Superior temporal gyrus (tissue), 1 donor: ENCODE results near the gene MALRD1.

Experiments used
- DNase-seq: peaks from one replicate; pipeline ENCODE4 v3.0.0-alpha.2; 2016; ENCODE audit errors: extremely low spot score

The MALRD1 gene

DNA sequence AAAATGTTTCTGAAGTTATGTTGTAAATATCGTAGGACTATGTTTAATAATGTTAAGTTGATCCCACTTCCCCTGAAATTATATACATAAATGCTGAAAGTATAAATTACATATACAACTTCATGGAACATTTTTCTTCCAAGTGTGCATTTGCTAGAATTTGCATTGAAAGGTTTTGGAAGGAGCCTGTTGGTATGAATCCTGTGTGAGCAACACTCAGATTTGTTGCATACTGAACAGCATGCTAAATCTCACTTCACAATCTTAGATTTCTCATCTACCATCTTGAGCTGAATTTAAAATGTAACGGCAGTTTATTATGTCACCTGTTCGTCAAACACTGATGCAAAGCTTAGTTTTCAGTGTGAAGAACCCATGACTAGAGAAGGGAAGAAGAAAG, 172.6 kb downstream of the MALRD1 start:
- no peak for DNase-seq

DNA sequence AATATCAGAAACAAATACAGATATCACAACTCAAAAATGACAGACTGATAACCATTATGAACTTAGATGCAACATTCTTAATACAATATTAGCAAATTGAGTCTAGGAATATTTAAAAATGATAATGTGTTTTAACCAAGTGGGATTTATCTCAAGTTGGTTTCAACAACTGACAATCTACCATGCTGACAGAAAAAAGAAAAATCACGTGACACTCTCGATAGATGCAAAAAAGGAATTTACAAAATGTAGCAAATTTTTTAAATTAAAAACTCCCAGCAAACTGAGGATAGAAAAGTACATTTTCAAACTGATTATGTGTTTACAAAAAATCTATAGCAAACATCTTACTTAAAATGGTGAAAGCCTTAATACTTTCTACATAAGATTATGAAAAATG, 177.4 kb downstream of the MALRD1 start:
- DNase-seq, result no peak

GRCh38 chr10:19231034-19231433, 182.4 kb downstream of the MALRD1 start:
- no peak for DNase-seq

GRCh38 chr10:19245889-19246752, 197.5 kb downstream of the MALRD1 start:
- DNase-seq, result no peak

DNA sequence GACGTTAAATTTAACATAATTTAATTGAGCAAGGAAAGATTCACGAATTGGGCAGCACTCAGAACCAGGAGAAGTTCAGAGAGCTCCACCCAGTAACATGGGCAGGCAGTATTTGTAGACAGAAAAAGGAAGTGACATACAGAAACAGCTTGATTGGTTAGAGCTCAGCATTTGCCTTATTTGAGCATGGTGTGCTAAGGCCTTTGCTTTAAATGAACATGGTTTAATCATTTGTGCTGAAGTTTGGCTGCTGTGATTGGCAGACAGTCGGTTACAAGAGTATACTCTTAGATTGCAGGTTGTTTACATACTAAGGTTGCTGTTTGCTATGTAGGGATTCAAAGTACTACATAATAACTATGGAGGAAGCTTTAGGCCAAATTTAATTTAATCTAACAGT, 199.2 kb downstream of the MALRD1 start:
- no peak for DNase-seq

DNA sequence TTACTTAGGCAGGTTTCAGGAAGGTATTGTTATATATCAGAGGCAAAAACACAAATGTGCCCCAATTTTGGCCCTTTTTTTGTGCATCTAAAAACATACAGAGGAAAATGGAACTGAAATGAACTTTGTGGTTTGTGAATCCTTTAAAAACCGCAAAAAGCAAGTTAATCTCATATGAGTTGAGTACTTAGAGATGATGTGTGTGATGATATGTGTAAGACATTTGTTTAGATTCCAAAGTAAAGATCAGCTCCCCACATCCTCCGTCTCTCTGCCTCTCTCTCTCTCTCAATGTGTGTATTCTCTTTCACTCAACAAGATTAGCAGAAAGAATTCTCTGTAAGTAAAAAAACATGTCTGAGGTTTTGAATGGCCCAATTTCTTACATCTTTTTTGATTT, 201.9 kb downstream of the MALRD1 start:
- no peak for DNase-seq

DNA sequence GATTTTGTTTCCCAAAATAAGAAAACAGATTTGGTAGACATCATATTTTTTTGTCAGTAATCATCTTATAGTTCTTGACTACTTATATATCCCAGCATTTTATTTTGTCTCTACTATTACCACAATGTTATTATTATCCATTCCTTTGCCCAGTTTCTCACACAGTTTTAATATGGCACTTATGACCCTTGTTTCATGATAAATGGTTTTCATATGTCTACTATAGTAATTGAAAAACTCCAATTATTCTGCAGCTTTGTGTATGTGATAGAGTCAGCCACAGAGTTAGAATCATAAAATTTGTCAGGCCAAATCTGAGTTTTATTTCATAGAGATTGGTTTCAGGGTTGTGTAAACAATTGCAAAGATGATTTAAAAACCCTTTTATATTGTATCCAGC, 203.9 kb downstream of the MALRD1 start:
- no peak for DNase-seq

GRCh38 chr10:19256331-19256730, 207.7 kb downstream of the MALRD1 start:
- no peak for DNase-seq

DNA sequence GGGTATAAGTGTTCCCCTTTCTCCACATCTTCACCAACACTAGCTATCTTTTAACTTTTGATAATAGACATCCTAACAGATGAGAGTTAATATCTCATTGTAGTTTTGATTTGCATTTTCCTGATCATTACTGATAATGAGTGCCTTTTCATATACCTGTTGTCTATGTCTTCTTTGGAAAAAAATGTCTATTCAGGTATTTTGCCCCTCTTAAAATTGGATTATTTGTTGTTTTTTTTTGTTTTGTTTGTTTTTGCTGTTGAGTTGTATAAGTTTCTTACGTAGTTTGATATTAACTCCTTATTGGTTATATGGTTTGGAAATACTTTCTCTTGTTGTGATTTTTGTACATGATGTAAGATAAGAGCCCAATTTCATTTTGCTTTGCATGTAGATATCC, 214.7 kb downstream of the MALRD1 start:
- DNase-seq, result no peak

DNA sequence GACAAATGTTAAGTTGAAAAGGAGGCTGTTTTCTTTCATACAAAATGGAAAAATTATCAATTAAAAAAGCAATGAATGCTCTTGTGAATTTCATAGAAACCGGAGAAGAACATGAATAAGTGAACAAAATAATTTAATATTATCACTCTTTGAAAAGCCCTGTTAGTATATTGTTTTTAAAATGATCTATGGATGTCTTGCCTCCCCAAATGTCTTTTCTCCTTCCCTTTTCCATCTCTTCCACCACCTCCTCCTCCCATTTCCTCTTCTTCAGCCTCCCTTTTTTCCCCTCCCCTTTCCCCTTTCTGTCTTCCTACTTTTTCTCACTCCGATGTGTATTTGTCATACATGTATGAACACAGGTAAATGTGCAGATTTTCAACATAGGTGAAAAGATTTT, 234.7 kb downstream of the MALRD1 start:
- no peak for DNase-seq

DNA sequence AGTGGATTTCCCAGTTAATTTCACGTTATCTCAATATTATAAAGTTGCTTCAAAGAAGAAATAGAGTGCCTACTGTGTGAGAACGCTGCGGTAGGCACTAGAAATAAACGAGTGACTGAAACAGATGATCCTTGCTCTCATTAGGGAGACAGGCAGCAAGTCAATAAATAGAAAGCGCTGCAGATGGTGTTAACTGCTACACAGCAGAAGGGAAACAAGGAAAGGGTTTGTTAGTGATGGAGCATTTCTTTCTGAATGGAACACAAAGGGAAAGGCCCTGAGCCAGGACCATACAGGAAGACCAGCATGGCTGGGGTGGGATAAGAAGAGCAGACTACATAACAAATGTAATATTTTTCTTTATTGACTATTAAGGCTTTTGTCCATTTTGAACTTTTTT, 235.2 kb downstream of the MALRD1 start:
- DNase-seq, result no peak

GRCh38 chr10:19290770-19291169, 242.2 kb downstream of the MALRD1 start:
- no peak for DNase-seq

DNA sequence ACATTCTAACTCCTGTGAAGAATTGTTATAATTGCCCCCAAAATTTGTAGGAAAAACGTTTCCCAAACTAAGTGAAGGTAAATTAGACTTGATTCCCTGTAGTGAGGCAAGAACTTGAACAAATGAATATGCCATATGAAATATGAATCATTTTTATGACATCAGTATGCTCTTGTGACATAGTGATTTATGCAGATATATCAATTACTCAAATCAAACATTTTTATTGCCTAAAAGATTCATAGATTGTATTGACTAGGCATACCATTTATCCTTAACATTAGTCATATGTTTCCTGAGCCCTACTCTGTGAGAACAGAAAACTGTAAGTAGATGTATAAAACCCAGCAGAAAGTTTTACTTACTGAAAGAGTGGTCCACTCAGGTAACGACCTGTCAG, 245.6 kb downstream of the MALRD1 start:
- no peak for DNase-seq

DNA sequence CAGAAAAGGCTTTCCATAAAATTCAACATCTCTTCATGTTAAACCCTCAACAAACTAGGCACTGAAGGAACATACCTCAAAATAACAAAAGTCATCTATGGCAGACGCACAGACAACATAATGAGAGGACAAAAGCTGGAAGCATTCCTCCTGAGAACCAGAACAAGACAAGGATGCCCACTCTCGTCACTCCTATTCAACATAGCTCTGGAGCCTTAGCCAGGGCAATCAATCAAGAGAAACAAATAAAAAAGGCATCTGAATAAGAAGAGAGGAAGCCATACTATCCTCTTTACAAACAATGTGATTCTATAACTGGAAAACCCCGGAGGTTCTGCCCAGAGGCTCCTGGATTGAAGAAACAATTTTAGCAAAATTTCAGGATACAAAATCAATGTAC, 251.0 kb downstream of the MALRD1 start:
- no peak for DNase-seq

DNA sequence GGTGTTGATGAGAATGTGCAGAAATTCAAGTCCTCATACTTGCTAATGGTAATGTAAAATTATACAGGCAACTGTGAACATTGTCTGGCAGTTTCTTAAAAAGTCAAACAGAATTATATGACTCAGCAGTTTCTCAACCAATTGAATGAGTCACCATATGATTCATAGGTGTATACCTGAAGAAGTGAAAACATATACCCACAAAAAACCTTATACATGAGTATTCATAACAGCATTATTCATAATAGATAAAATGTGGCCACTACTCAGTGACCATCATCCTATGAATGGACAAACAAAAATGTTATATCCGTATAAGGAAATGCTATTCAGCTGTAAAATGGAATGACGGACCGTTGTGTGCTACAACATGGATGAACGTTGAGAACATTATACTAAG, 253.5 kb downstream of the MALRD1 start:
- DNase-seq, result no peak

- no peak for DNase-seq
Observed at GRCh38 chr10:19310066-19310465, 261.5 kb downstream of the MALRD1 start.

DNA sequence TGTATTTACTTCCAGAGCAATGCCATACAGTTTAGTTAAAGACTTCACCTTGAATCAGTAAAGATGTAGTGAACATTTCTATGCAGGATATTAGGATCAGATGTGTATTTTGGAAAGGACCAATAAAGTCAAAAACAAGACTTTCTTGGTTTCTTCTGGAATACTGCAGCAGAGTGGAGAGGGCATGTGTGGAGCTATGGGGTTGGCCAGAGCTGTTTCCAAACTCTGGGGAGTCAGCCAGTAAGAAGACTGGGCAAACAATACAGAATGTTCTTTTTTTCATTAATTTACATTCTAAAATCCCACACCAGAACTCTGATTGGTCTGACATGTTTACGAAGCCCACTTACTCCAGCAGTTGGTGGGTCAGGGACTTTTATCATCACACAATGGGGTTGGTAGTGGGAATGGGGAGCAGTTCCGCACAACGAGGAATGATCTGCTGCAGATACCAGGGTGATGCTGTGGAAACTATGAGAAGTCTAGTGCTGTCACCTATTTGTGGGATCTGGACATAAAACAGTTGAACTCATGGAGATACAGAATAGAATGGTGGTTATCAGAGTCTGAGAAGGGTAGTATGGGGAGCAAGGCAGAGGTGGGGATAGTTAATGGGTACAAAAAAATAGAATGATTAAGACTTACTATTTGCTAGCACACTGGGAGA, 267.7 kb downstream of the MALRD1 start:
- DNase-seq, result no peak

GRCh38 chr10:19317952-19318351, 269.4 kb downstream of the MALRD1 start:
- DNase-seq, result no peak

- no peak for DNase-seq
Observed at GRCh38 chr10:19325581-19325980, 277.0 kb downstream of the MALRD1 start.

- no peak for DNase-seq
Observed at GRCh38 chr10:19328582-19328981, 280.0 kb downstream of the MALRD1 start.

DNA sequence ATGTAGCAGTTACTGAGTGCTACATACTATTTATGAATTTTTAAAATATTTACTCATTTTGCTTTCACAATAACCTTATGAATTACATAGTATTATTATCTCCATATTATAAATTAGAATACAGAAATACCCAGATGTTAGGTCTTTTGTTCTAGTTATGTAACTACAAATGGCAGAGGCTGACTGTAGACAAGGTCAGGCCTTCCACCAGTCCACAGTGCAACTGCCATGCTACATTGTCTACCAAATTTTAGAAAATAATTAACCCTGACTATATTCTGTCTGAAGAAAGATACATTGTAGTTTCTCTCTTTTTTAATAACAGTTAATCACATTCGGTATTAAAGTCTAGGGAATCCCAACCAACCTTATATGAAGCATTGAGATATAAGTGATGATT, 280.9 kb downstream of the MALRD1 start:
- DNase-seq, result no peak

DNA sequence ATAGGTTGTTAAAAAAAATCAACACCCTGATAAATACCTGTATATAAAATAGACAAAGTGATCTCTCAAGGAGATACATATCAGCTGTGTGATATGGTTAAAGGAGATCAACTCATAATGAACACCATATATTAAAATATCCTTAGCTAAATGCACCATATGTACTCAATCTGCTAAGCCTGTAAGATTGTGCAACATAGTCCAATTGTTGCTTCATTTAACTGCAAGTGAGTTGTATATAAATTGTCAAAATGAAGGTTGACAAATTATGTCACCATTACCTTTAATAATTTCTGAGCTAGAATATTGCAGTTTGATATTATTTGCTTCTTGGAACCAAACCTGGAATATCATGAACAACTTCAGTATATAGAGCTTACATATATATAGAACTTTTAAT, 283.7 kb downstream of the MALRD1 start:
- no peak for DNase-seq

DNA sequence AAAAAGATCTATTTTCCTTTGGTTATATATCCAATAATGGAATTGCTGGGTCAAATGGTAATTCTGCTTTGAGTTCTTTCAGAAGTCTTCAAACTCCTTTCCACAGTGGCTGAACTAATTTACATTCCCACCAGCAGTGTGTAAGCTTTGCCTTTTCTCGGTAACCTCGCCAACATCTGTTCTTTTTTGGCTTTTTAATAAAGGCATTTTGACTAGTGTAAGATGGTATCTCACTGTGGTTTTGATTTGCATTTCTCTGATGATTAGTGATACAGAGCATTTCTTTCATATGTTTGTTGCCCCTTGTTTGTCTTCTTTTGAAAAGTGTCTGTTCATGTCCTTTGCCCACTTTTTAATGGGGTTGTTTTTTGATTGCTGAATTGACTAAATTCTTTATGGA, 285.0 kb downstream of the MALRD1 start:
- no peak for DNase-seq
